Body of pancreas (tissue), 4 donors: ENCODE data around the gene SELENOT. TPM values are rescaled to one million over a fixed set of nuclear protein-coding genes. Genes with fewer than 3 reads are reported as not detected.

Source experiments
- ATAC-seq: fragments of 150-250 bp; one replicate; pipeline ENCODE4 v1.9.1; 2016
- DNase-seq, 4 donors: peaks; one replicate each; pipeline ENCODE4 v3.0.0-alpha.2; 2019
- H3K27ac ChIP-seq, 4 donors: fragments of 200-600 bp; sonication (generic); 1 replicate in 3 of 4; 2 replicates in 1 of 4; pipeline versions ENCODE4 v1.5.1 to v1.6.1; 2016 to 2019; ENCODE audit warnings: mild to moderate bottlenecking in 1 of 4, mixed read lengths in 1 of 4, moderate library complexity in 1 of 4
- H3K27me3 ChIP-seq, 2 donors: fragments of 200-600 bp; sonication (generic); one replicate each; pipeline ENCODE4 v1.6.0; 2016; ENCODE audit warnings: mild to moderate bottlenecking in 1 of 2
- H3K36me3 ChIP-seq, 2 donors: fragments of 200-600 bp; sonication (generic); replicated peaks in 1 of 2; 2 replicates each; pipeline ENCODE4 v1.5.1; 2016; ENCODE audit warnings: low read depth in 2 of 2; ENCODE audit not compliant: insufficient read depth in 1 of 2
- H3K4me1 ChIP-seq: fragments of 200-600 bp; sonication (generic); one replicate; pipeline ENCODE4 v1.6.0; 2016
- H3K4me3 ChIP-seq, 2 donors: fragments of 200-600 bp; sonication (generic); 1 replicate in 1 of 2; 2 replicates in 1 of 2; pipeline ENCODE4 v1.5.1; 2016 to 2019
- H3K9me3 ChIP-seq, 3 donors: fragments of 200-600 bp; sonication (generic); 1 replicate in 2 of 3; 2 replicates in 1 of 3; pipeline ENCODE4 v1.5.1; 2016
- POLR2A ChIP-seq, 3 donors: fragments of 450-650 bp; IDR thresholded peaks; one replicate each; pipeline ENCODE4 v1.6.1; 2016; ENCODE audit warnings: antibody characterized with exemption in 3 of 3, mild to moderate bottlenecking in 2 of 3
- WGBS, 2 donors: methylation state at CpG; one replicate each; pipeline ENCODE4 v1.1.5; 2017; 5-methylcytosine and 5-hydroxymethylcytosine counted together
- intact Hi-C: fragments of 100-400 bp; cut with DNase I; formaldehyde crosslinking; loops from one replicate; pipeline ENCODE4 v1.15.1; 2023
- total RNA-seq, 2 donors: library from RNA; depleted of rRNA; stranded (reverse); fragments of >200 nt; gene quantifications; one replicate each; pipeline ENCODE4 v1.1.0, GENCODE V29; 2016
- TF ChIP-seq, protein P1 (sequence below), 7 experiments: fragments of 450-650 bp in 4 of 7; fragments of 200-600 bp in 3 of 7; sonication (generic) in 3 of 7; IDR thresholded peaks; one replicate each; pipeline ENCODE4 v1.5.1; 2016 to 2019; ENCODE audit warnings: antibody characterized with exemption in 7 of 7

Gene SELENOT, protein sequence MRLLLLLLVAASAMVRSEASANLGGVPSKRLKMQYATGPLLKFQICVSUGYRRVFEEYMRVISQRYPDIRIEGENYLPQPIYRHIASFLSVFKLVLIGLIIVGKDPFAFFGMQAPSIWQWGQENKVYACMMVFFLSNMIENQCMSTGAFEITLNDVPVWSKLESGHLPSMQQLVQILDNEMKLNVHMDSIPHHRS
- total RNA-seq, result 10 to 100 TPM; 20.2 to 21.4 TPM

DNA sequence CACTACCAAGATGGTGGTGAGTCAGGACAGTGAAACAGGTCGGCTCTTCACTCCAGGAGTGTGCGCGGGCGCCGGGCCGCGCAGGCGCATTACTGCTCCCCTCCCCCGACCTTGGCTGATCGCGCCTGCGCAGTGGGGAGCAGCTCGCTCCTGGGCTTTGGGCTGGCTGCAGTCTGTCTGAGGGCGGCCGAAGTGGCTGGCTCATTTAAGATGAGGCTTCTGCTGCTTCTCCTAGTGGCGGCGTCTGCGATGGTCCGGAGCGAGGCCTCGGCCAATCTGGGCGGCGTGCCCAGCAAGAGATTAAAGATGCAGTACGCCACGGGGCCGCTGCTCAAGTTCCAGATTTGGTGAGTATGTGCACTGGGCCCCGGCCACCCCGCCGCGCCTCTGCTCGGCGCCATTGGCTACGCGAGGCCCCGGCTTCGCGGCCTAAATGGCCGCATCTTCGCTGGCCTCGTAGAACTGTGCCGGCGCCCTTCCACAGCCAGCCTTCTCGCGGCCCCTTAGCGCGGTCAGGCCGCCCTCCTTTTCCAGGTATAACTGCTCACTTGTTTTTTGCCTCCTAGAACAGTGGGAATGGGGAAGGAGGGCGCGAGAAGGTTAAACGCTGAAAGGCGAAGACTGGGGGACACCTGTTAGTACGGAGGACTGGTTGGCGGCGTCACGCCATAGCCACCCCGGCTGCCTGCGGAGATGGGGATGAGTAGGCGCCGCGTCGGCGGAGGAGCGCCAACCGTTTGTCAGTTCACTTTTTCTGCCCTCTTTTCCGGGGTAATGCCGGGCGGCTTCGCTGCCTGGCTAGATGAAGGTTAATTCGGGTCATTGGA is at the start of gene SELENOT:
TSS of gene SELENOT (plus strand) at position 169 of the 827 bp plus-strand sequence. CDS start at position 211, 42 bp downstream.
- 0% methylated on average over 16 to 67 of the region's 69 CpGs for WGBS, 2 donors
- TF ChIP-seq, protein P1, sequence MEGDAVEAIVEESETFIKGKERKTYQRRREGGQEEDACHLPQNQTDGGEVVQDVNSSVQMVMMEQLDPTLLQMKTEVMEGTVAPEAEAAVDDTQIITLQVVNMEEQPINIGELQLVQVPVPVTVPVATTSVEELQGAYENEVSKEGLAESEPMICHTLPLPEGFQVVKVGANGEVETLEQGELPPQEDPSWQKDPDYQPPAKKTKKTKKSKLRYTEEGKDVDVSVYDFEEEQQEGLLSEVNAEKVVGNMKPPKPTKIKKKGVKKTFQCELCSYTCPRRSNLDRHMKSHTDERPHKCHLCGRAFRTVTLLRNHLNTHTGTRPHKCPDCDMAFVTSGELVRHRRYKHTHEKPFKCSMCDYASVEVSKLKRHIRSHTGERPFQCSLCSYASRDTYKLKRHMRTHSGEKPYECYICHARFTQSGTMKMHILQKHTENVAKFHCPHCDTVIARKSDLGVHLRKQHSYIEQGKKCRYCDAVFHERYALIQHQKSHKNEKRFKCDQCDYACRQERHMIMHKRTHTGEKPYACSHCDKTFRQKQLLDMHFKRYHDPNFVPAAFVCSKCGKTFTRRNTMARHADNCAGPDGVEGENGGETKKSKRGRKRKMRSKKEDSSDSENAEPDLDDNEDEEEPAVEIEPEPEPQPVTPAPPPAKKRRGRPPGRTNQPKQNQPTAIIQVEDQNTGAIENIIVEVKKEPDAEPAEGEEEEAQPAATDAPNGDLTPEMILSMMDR (IDR thresholded peaks at IDR 0.05), result peak in 6 of 7 experiments; percentile 6 to 53 (median 38)
- TF ChIP-seq POLR2A (IDR thresholded peaks at IDR 0.05), result peak; percentile 93 to 98 (median 97)

DNA sequence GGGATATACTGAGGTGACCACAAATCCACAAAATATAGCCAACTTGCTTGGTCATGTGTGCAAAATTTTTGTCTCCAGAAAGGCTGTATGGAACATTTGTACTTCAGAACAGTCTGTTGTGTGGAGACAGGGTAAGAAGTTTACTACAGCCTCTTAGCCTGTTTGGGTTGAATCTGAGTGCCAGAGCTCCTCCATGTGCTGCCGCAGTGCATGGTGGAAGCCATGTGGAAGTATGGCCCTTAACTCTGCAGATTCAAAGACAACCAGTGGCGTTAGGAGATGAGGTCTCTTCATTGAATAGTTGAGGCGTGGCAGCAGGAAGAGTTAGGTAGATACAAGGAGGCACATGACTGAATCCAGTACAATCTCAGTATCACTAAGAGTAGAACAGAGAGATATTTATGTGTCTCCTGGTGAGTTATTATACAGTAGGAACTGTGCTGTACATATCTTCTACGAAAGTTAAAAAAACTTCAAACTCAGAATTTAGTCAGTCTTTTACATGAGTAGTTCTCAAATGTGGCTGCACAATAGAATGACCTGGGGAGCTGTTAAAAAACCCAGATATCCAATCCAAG is 47.2 kb upstream of the SELENOT start:
- no peak overlapping the region for H3K4me3 ChIP-seq
- TF ChIP-seq, protein P1 (IDR thresholded peaks at IDR 0.05), result no peak
- TF ChIP-seq POLR2A (IDR thresholded peaks at IDR 0.05), result no peak
- intact Hi-C loops, result no loop called here
- H3K4me1 ChIP-seq, result no peaks in the 10 kb centered on the region
- DNase-seq (no peak), ATAC-seq (no peak)
- H3K27ac ChIP-seq, result no peak overlapping the region
- WGBS, 2 donors, result 90 to 93% methylated on average over 4 of the region's 4 CpGs
- H3K27me3 ChIP-seq, result no peaks in the 10 kb centered on the region
- peaks cover 0 to 9% of the 10 kb centered on the region in 2 donors for H3K36me3 ChIP-seq
- H3K9me3 ChIP-seq, result no peaks in the 10 kb centered on the region

More for the DNA sequence above, at the start of gene SELENOT:
- ATAC-seq, result peak; percentile 98
- intact Hi-C loops, result no loop called here
- peaks cover 0 to 2% of the 10 kb centered on the region in 2 donors for H3K36me3 ChIP-seq
- peak within 1 kb of the TSS; percentile 85 to 95 (median 88) for H3K27ac ChIP-seq
- peaks cover 65% of the 10 kb centered on the region for H3K4me1 ChIP-seq
- peak; percentile 94 to 96 (median 95) for DNase-seq
- H3K4me3 ChIP-seq, result peak within 1 kb of the TSS; percentile 33 to 73
- no peaks in the 10 kb centered on the region for H3K9me3 ChIP-seq
- no peaks in the 10 kb centered on the region for H3K27me3 ChIP-seq

DNA sequence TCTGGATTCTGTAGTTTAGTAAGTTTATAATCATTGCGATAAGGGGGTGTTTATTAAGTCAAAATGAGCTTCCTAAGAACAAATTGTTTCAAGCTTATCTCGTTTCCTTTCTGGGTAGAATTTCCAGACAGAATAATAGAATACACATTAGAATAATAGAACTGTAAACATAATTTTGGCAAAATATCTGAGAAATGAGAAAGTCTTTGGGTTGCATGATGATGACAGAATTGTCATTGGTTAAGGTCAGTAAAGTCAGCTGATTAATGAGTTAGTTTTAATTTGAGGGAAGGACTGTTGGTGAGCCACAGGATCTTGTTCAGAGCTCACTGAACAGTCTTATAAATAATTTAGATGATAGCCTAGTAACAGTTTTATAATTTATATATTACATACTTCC is 46.3 kb upstream of the SELENOT start:
- DNase-seq (no peak), ATAC-seq (no peak)
- intact Hi-C loops, result no loop called here
- no peaks in the 10 kb centered on the region for H3K9me3 ChIP-seq
- H3K4me3 ChIP-seq, result no peak overlapping the region
- H3K4me1 ChIP-seq, result no peaks in the 10 kb centered on the region
- H3K27me3 ChIP-seq, result no peaks in the 10 kb centered on the region
- peaks cover 0 to 9% of the 10 kb centered on the region in 2 donors for H3K36me3 ChIP-seq
- TF ChIP-seq, protein P1 (IDR thresholded peaks at IDR 0.05), result no peak
- no peak for TF ChIP-seq POLR2A (IDR thresholded peaks at IDR 0.05)
- H3K27ac ChIP-seq, result no peak overlapping the region
- WGBS, 2 donors, result 30 to 36% methylated on average over 2 of the region's 2 CpGs

DNA sequence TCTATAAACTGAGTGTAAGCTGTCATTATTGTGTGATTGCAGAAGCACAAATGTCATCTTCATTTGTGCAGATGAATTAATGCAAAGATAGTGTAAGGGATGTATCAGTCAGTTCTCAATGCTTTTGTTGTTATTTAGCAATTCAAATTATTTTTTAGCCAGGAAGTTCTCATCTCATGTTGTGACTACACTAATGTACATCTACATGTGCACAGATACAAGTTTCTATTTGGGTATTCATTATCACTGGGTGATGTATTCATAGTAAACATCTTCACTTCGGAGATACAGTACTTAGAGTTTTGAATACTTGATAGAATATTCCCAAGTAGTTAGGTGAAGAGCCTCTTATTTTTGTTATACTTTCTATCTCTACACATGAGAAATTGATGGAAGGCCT is 45.4 kb upstream of the SELENOT start:
- WGBS, 2 donors, result 37 to 40% methylated on average over 1 of the region's 1 CpG
- Histone ChIP-seq H3K9me3 (no peaks in the 10 kb centered on the region), H3K36me3 (peaks cover 0 to 11% of the 10 kb centered on the region in 2 donors)

More for the DNA sequence above, 45.4 kb upstream of the SELENOT start:
- no peaks in the 10 kb centered on the region for H3K27me3 ChIP-seq
- H3K4me1 ChIP-seq, result no peaks in the 10 kb centered on the region
- no peak overlapping the region for H3K27ac ChIP-seq
- DNase-seq, result no peak
- no peak for TF ChIP-seq POLR2A (IDR thresholded peaks at IDR 0.05)
- TF ChIP-seq, protein P1 (IDR thresholded peaks at IDR 0.05), result no peak
- intact Hi-C loops, result no loop called here
- H3K4me3 ChIP-seq, result no peak overlapping the region
- no peak for ATAC-seq
